HT-29 (cell line): ENCODE results near the gene GSTM5. TPM values are rescaled to one million over a fixed set of nuclear protein-coding genes. Genes with fewer than 3 reads are reported as not detected.
"Not testable (repeated sequence)": the region's sequence is repeated elsewhere in the genome, so short reads cannot be mapped to it uniquely, and the experiment has no call there.

Source experiments
- DNase-seq: peaks from one replicate; pipeline ENCODE4 v3.0.0-alpha.2; 2015; ENCODE audit warnings: low spot score
- total RNA-seq: library from RNA; depleted of rRNA; stranded (reverse); fragments of >200 nt; shearing (Covaris generic); gene quantifications from 2 replicates; pipeline ENCODE4 v1.2.3, GENCODE V29; 2014; rRNA removed

Gene GSTM5
- total RNA-seq, 1 experiment from 2014 or later, result not detected

DNA sequence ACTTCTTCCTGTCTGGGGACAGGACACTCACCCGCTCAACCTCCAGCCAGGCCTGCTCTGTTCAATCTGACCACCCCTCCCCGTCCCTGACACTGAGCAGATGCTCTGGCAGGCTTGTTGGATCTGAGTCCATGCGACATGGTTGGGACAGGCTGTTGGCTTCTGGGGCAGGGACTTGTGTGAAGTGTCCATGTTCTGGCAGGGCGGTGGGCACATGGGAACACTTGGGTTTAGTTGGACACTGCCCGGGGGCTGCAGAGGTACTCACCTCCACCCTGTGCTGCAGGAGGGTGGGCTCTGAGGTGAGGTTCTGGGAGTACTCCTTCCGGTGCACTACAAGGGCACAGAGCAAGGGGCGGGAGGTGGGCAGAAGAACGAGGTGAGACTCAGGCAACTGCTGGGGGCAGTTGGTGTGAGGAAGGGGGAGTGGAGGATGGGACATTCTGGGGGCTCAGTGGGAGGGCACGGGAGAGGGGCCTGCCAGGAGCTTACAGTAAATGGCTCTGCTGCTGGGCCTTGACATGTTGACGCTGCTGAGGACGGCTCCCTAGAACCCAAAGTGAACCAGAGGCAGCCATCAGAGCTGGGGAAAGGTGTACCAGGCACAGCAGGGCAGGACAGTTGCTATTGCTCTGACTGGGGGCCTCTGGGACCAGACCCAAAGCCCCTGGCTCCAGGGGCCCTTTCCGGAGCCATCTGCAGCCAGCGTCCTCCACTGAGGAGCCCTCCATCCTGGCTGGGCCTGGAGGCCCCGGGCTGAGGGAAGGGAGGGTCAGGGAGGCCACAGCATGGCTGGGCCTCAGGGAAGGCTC lies 49.4 kb downstream of the GSTM5 start:
- DNase-seq, result no peak

DNA sequence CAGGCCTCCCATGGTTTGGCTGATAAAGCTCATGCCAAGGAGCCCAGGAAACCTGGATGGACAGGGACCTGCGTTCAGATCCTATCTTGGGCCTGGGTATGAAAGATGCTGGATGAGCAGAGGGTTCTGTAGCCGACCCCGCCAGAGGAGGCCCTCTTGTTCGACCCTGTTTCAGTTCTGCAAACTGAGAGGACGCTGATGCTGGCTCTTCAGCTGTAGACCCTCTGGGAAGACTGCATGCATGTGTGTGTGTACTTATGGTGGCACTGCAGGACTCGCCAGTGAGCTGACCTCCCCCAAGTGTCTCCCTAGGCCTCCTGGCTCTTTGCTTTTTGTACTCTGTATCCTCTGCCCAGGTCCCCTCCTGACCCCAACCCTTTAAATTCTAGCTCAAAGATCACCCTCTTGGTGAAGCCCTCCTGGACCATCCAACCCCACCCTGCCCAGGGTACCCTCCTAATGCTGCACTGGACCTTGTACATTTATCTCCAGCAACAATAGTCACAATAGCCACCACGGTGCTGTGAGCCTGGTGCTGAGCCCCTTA lies 50.1 kb downstream of the GSTM5 start:
- no peak for DNase-seq

DNA sequence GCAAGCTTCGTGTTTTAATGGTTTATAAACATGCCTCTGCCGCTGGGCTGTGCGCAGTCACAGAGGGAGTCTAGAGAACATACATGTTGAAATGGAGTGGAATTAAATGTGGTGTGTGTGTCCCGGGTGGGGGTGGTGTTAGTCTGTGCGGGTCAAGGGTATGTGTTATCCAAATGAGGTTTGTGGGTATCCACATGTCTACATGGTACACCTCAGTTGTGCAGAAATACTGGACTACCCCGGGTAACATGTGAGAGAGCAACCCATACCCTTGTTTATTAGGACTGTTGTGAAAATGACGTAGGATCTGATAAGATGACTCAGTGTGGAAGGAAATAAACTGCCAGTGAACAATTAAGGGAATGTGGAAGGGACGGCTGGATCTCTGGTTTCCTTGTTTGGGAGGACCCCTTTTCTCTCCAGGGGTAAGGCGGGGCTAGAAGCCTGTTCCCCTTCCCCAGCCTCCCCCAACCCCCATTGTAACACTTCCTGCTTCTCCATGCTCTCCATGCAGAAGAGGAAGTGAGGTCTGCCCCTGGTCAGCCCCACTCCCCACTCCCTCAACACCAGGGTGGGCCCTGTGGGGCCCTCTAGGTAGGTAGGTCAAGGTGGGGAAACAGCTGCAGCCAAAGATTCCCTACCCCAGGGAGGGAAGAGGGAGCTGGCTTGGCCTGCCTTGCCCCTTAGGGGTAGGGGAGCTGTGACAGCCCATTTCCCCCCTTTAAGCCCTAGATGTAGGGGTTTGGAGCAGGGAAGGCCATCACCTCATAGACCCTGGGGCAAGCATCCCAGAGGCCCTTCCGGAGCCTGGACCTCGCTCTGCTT lies 51.0 kb downstream of the GSTM5 start:
- peak; percentile 77 for DNase-seq

DNA sequence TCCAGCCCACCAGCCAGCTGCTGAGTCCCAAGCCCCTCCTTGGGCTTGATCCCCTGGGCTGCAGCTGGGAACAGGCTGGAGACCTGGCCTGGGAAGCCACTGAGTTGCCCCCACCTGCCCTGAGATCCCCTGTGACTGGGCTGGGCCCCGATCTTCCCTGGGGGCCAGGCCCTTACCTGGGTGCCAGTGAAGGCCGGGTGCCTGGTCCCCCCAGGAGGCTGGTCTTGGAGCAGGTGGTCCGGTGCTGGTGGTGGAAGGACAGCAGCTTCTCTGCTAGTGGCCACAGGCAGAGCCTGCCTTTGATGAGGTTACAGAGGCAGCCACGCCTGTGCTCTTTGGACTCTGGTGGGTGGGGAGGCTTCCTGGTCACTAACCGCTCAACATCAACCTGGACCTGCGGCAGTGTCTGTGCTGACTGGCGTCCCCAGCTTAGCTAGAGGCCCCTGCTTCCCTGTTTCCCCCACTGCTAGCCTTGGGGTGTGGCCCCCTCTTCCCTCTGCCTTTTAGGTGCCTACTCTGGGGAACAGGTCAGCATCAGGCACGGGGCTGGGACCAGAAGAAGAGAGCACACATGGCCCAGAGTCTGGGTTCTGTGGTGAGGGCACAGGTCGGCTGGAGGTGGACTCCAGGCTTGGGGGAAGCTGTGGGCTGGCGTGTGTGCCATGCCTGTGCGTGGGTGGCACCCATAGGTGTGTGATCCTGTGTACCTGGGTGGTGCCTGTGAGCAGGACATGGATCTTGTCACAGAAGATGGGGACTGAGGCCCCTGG lies 51.8 kb downstream of the GSTM5 start, which contains the start of gene EPS8L3:
Gene EPS8L3, minus strand, starts transcription at position 278 of the 770 bp plus-strand sequence. CDS start 2,174 bp downstream, outside the sequence.
- peak; percentile 93 for DNase-seq

DNA sequence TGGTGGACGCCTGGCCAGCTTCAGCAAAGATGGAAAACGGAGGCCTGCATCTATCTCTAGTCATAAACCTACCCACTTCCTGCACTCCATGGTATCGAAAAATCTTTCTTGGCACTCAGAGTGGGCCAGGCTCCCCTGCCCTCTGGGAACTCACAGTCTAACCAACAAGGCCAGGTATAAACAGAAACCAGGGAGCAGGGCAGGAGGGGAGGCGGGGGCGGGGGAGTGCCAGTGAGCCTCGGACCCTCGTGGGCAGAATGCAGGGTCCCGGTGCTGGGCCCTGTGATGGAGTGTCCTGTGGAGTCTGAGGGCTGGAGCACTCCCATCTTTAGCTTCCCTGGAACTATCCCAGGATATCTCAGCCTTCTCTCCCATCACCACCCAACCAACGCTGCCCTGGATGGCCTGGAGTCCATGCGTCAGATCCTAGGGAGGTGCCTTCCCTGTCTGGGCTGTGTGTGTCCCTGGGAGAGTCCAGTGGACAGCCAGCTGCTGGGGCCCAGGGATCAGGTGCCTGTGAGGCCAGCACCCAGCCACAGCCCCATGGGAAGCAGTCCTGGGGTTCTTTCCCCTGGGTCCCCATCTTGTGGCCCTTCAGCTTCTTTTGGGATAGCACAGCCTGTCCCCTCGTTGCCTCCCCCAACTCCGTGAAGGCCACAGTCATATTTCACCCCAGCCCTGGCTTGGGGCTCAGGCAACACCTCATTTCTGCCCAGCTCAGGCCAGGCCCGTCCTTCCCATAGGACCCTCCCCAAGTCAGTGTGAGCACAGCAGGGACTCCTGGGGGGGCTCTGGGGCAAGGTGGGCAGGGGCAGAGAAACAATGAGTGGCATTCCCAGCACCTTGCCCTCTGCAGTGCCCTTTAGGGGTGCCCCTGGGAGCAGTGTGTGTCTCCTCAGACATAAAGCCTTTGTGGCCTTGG lies 52.8 kb downstream of the GSTM5 start:
- DNase-seq, result no peak

DNA sequence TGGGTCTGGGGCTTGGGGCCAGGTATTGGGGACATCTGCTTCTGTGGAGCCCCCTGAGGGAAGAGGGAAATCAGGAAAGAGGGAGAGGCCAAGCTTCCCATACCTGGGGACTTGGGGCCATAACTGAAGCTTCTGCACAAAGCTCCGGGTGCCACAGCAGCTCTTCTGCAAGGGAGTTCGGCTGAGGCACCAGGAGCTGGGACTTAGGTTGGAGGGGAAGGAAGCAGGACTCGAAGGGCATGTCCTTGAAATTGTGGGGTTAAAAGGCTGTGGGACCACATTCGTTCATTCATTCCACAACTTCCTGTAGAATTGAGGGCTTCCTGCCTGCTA lies 53.4 kb downstream of the GSTM5 start:
- DNase-seq, result no peak

DNA sequence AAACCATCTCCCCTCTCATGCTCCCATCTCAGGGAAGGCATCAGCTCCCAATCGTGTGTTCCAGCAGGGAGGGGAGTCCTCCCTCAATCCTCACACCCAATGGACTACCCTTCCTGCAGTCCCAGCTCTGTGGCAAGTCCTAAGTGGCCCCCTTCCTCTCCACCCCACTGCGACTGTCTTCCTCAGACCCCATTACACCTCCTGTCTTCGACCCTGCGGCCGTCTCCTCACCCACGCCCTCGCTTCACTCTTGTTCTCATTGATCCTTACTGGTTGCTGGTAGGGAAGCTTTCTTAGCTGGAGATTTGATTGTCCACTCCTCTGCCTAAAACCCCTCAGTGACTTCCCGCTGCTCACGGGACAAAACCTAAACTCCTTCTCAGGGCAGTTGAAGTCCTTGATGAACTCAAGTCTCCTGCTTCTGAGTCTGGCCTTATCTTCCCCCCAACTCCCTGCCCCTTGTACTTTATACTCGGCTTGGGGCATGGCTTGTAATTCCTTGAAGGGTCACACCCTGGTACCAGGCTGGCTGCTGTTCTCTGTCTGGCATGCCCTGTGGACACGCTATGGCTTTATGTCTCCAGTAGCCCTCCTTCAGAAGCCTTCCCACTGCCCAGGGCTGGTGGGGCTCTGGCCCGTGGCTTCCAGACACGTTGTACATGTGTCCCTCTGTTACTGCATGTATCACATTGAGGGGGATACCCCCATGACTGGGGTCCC lies 54.0 kb downstream of the GSTM5 start:
- no peak for DNase-seq

DNA sequence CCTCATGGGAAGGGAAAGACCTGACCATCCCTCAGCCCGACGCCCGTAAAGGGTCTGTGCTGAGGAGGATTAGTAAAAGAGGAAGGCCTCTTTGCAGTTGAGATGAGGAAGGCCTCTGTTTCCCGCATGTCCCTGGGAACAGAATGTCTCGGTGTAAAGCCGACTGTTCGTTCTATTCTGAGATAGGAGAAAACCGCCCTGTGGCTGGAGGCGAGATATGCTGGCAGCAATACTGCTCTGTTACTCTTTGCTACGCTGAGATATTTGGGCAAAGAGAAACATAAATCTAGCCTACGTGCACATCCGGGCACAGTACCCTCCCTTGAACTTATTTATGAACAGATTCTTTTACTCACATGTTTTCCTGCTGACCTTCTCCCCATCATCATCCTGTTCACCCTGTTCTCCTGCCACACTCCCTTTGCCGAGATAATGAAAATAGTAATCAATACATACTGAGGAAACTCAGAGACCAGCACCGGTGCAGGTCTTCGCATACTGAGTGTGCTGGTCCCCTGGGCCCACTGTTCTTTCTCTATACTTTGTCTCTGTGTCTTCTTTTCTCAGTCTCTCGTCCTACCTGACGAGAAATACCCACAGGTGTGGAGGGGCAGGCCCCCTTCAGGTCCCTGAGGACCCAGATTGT lies 55.1 kb downstream of the GSTM5 start:
- not testable (repeated sequence) for DNase-seq

Other genes with a start within 250 kb of the GSTM5 start
- gene SYPL2, start 245.7 kb upstream of the GSTM5 start, total RNA-seq, result not detected in 2 replicates
- 10.8 and 14.1 TPM in 2 replicates for gene ATXN7L2, start 228.3 kb upstream of the GSTM5 start, total RNA-seq
- 5.9 TPM in 2 replicates for gene CYB561D1, start 218.2 kb upstream of the GSTM5 start, total RNA-seq
- 1.1 and 1.2 TPM in 2 replicates for gene AMIGO1, start 202.5 kb upstream of the GSTM5 start, total RNA-seq
- 0.18 TPM in 1 of 2 replicates, not detected in the other for gene GPR61, start 172.4 kb upstream of the GSTM5 start, total RNA-seq
- gene GNAI3, start 163.6 kb upstream of the GSTM5 start, total RNA-seq, result 3.8 and 3.9 TPM in 2 replicates
- gene GNAT2, start 92.6 kb upstream of the GSTM5 start, total RNA-seq, result not detected in 2 replicates
- 93.4 and 94.2 TPM in 2 replicates for gene AMPD2, start 92.4 kb upstream of the GSTM5 start, total RNA-seq
- 2.5 and 4.5 TPM in 2 replicates for gene GSTM4, start 56.2 kb upstream of the GSTM5 start, total RNA-seq
- gene GSTM2, start 44.2 kb upstream of the GSTM5 start, total RNA-seq, result not detected in 2 replicates
- not detected in 2 replicates for gene GSTM1, start 24.4 kb upstream of the GSTM5 start, total RNA-seq
- not detected in 2 replicates for gene GSTM3, start 28.8 kb downstream of the GSTM5 start, total RNA-seq
- gene EPS8L3, start 51.7 kb downstream of the GSTM5 start, total RNA-seq, result 107 and 120 TPM in 2 replicates
- 0.68 and 5.4 TPM in 2 replicates for gene CSF1, start 198.6 kb downstream of the GSTM5 start, total RNA-seq